ENCODE measurements around the gene GRIN1. TPM values are rescaled to one million over a fixed set of nuclear protein-coding genes. Genes with fewer than 3 reads are reported as not detected.
A peak's percentile ranks its signal among the peaks of the same experiment; 100 is the strongest.

The GRIN1 gene
- total RNA-seq, 1 donor from 2014 or later, result 0.18 TPM

DNA sequence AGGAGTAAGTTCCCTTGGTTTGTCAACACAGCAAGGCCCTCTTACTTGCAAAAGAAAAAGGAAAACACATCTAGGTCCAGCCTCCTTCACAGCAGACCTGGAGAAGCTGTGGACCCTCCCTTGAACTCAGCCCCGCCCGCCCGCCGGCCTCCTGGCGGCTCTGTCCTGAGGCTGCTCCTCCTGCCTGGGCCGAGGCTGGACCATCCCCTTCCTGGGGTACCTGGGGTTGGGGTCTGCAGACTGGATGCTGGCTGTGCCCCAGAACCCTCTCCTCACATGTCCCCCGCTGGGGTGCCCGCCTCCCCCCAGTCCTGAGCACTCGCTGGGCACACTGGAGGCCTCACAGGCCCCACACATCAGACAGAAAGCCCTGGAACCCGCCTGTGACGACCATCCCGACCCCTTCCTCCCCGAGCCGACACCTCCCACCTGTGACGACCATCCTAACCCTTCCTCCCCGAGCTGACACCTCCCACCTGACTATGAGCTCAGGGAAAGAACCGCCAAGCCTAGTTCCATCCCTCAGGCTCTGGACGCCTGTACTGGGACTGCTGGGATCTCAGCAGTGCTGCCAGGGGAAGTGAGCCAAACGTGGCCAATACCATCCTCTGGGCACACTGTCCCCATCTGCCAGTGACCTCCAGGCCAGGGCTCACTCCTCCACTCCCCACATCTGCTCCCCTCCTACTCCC is 40.1 kb downstream of the GRIN1 start:
- peak overlapping the region; percentile 58 for H3K27ac Mint-ChIP-seq (ENCODE audit: unreplicated experiment)
- H3K9ac ChIP-seq (ENCODE audit: low read length), result no peak overlapping the region
- no peaks in the 10 kb centered on the region for H3K4me1 Mint-ChIP-seq (ENCODE audit: low read depth, unreplicated experiment)
- H4K20me1 ChIP-seq (ENCODE audit: insufficient read depth, low read length), result peaks cover 25% of the 10 kb centered on the region
- H3K4me3 ChIP-seq (ENCODE audit: insufficient read depth, low read depth, low read length), result no peak overlapping the region
- no peak overlapping the region for H3K4me3 Mint-ChIP-seq (ENCODE audit: unreplicated experiment)
- FAIRE-seq, result no peak
- H3K9me3 Mint-ChIP-seq (ENCODE audit: unreplicated experiment), result no peaks in the 10 kb centered on the region
- TF ChIP-seq EZH2 (IDR thresholded peaks at IDR 0.05; ENCODE audit: insufficient read depth, low read length), result no peak
- TF ChIP-seq, protein P1, sequence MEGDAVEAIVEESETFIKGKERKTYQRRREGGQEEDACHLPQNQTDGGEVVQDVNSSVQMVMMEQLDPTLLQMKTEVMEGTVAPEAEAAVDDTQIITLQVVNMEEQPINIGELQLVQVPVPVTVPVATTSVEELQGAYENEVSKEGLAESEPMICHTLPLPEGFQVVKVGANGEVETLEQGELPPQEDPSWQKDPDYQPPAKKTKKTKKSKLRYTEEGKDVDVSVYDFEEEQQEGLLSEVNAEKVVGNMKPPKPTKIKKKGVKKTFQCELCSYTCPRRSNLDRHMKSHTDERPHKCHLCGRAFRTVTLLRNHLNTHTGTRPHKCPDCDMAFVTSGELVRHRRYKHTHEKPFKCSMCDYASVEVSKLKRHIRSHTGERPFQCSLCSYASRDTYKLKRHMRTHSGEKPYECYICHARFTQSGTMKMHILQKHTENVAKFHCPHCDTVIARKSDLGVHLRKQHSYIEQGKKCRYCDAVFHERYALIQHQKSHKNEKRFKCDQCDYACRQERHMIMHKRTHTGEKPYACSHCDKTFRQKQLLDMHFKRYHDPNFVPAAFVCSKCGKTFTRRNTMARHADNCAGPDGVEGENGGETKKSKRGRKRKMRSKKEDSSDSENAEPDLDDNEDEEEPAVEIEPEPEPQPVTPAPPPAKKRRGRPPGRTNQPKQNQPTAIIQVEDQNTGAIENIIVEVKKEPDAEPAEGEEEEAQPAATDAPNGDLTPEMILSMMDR (IDR thresholded peaks at IDR 0.05; ENCODE audit: insufficient read depth, low read depth, low read length), result no peak
- no peaks in the 10 kb centered on the region for H3K79me2 ChIP-seq (ENCODE audit: insufficient read depth, low read length)
- no peaks in the 10 kb centered on the region for H3K27me3 ChIP-seq (ENCODE audit: insufficient read depth, low read length)
- H3K36me3 ChIP-seq (ENCODE audit: insufficient read depth, low read length), result peaks cover 5% of the 10 kb centered on the region
- no peak overlapping the region for H2AFZ ChIP-seq (ENCODE audit: low read depth, low read length)
- H3K27me3 Mint-ChIP-seq (ENCODE audit: low read depth, unreplicated experiment), result no peaks in the 10 kb centered on the region
- no peak overlapping the region for H3K27ac ChIP-seq (ENCODE audit: low read depth, low read length)
- H3K4me1 ChIP-seq (ENCODE audit: insufficient read depth, low read length), result no peaks in the 10 kb centered on the region
- DNase-seq (ENCODE audit: low read depth), result no peak
- peaks cover 15% of the 10 kb centered on the region for H3K36me3 Mint-ChIP-seq (ENCODE audit: low read depth, unreplicated experiment)
- H3K9me3 ChIP-seq (ENCODE audit: insufficient read depth, low read depth, low read length), result no peaks in the 10 kb centered on the region
- H3K4me2 ChIP-seq (ENCODE audit: low read length), result no peak overlapping the region

DNA sequence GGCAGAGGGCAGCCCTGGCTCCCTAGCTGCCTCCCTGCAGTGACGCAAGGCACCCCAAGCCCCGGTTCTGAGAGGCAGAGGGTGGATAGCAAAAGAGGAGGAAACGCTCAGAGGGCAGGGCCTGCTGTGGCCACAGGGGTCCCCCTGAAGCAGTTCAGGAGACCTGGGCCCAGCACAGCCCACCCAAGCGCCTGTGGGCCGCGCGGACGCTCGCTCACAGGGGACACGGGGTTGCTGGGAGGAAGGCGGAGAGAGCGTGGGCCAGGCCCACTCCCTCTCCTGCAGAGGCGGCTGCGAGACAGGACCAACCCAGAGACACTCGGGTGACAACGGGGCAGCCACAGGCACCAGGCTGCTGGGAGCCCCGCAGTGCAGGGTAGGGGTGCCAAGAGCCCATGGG is 40.8 kb downstream of the GRIN1 start:
- H3K4me3 ChIP-seq (ENCODE audit: insufficient read depth, low read depth, low read length), result no peak overlapping the region
- TF ChIP-seq EZH2 (IDR thresholded peaks at IDR 0.05; ENCODE audit: insufficient read depth, low read length), result no peak
- TF ChIP-seq, protein P1 (IDR thresholded peaks at IDR 0.05; ENCODE audit: insufficient read depth, low read depth, low read length), result no peak
- H3K79me2 ChIP-seq (ENCODE audit: insufficient read depth, low read length), result no peaks in the 10 kb centered on the region
- H3K9ac ChIP-seq (ENCODE audit: low read length), result no peak overlapping the region
- no peaks in the 10 kb centered on the region for H3K9me3 Mint-ChIP-seq (ENCODE audit: unreplicated experiment)
- H3K27ac ChIP-seq (ENCODE audit: low read depth, low read length), result no peak overlapping the region
- H3K27me3 Mint-ChIP-seq (ENCODE audit: low read depth, unreplicated experiment), result no peaks in the 10 kb centered on the region
- H3K36me3 ChIP-seq (ENCODE audit: insufficient read depth, low read length), result peaks cover 5% of the 10 kb centered on the region
- peaks cover 27% of the 10 kb centered on the region for H4K20me1 ChIP-seq (ENCODE audit: insufficient read depth, low read length)
- no peak overlapping the region for H2AFZ ChIP-seq (ENCODE audit: low read depth, low read length)
- H3K27me3 ChIP-seq (ENCODE audit: insufficient read depth, low read length), result no peaks in the 10 kb centered on the region
- no peak overlapping the region for H3K27ac Mint-ChIP-seq (ENCODE audit: unreplicated experiment)
- H3K36me3 Mint-ChIP-seq (ENCODE audit: low read depth, unreplicated experiment), result peaks cover 15% of the 10 kb centered on the region
- FAIRE-seq (no peak), DNase-seq (ENCODE audit: low read depth) (no peak)
- no peaks in the 10 kb centered on the region for H3K4me1 Mint-ChIP-seq (ENCODE audit: low read depth, unreplicated experiment)
- H3K4me3 Mint-ChIP-seq (ENCODE audit: unreplicated experiment), result no peak overlapping the region
- no peaks in the 10 kb centered on the region for H3K9me3 ChIP-seq (ENCODE audit: insufficient read depth, low read depth, low read length)
- no peak overlapping the region for H3K4me2 ChIP-seq (ENCODE audit: low read length)
- no peaks in the 10 kb centered on the region for H3K4me1 ChIP-seq (ENCODE audit: insufficient read depth, low read length)

DNA sequence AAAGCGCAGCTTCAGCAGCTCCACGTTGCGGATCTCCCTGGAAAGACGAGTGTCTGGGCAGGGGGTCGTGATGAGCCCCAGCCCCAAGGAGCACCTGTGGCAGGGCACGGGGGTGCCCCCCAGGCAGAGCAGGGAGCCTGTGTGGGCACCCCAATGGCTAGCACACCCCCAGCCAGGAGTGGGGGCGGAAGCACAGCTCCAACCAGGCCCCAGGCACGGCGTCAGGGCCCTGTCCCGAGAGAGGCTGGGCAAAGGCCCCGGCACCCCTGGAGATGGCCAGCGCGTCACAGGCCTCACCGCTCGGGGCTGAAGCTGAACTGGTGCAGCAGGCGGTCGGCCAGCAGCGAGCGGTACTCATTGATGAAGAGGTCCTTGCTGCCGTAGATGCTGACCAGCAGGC is 41.5 kb downstream of the GRIN1 start:
- H3K9ac ChIP-seq (ENCODE audit: low read length), result no peak overlapping the region
- H4K20me1 ChIP-seq (ENCODE audit: insufficient read depth, low read length), result peaks cover 27% of the 10 kb centered on the region
- H3K79me2 ChIP-seq (ENCODE audit: insufficient read depth, low read length), result peaks cover 6% of the 10 kb centered on the region
- Mint-ChIP-seq H3K27me3 (ENCODE audit: low read depth, unreplicated experiment) (no peaks in the 10 kb centered on the region), H3K9me3 (ENCODE audit: unreplicated experiment) (no peaks in the 10 kb centered on the region), H3K4me1 (ENCODE audit: low read depth, unreplicated experiment) (no peaks in the 10 kb centered on the region), H3K4me3 (ENCODE audit: unreplicated experiment) (no peak overlapping the region), H3K27ac (ENCODE audit: unreplicated experiment) (no peak overlapping the region), H3K36me3 (ENCODE audit: low read depth, unreplicated experiment) (peaks cover 15% of the 10 kb centered on the region)
- H2AFZ ChIP-seq (ENCODE audit: low read depth, low read length), result no peak overlapping the region
- no peak overlapping the region for H3K4me2 ChIP-seq (ENCODE audit: low read length)
- no peak overlapping the region for H3K4me3 ChIP-seq (ENCODE audit: insufficient read depth, low read depth, low read length)
- TF ChIP-seq, protein P1 (IDR thresholded peaks at IDR 0.05; ENCODE audit: insufficient read depth, low read depth, low read length), result no peak
- TF ChIP-seq EZH2 (IDR thresholded peaks at IDR 0.05; ENCODE audit: insufficient read depth, low read length), result no peak
- H3K9me3 ChIP-seq (ENCODE audit: insufficient read depth, low read depth, low read length), result no peaks in the 10 kb centered on the region
- H3K27ac ChIP-seq (ENCODE audit: low read depth, low read length), result no peak overlapping the region
- DNase-seq (ENCODE audit: low read depth) (no peak), FAIRE-seq (no peak)
- H3K4me1 ChIP-seq (ENCODE audit: insufficient read depth, low read length), result no peaks in the 10 kb centered on the region
- H3K36me3 ChIP-seq (ENCODE audit: insufficient read depth, low read length), result peaks cover 5% of the 10 kb centered on the region
- no peaks in the 10 kb centered on the region for H3K27me3 ChIP-seq (ENCODE audit: insufficient read depth, low read length)

All from astrocyte (in vitro differentiated cells and primary cell).